GM12865 (cell line): ENCODE data around the gene LRP6.

Experiments used
- DNase-seq: peaks from one replicate; pipeline ENCODE4 v3.0.0; 2010; ENCODE audit warnings: low read depth
- H3K4me3 ChIP-seq: 2 replicates; pipeline ENCODE4 v1.5.1; 2011; ENCODE audit warnings: mild to moderate bottlenecking, low read depth, low read length, control low read depth
- TF ChIP-seq, protein P1 (sequence below): IDR thresholded peaks from 2 replicates; pipeline ENCODE4 v1.5.1; 2011; ENCODE audit warnings: low read length, control low read depth, low read depth, inconsistent platforms; ENCODE audit not compliant: insufficient read depth; ENCODE audit errors: missing control alignments

The LRP6 gene

DNA sequence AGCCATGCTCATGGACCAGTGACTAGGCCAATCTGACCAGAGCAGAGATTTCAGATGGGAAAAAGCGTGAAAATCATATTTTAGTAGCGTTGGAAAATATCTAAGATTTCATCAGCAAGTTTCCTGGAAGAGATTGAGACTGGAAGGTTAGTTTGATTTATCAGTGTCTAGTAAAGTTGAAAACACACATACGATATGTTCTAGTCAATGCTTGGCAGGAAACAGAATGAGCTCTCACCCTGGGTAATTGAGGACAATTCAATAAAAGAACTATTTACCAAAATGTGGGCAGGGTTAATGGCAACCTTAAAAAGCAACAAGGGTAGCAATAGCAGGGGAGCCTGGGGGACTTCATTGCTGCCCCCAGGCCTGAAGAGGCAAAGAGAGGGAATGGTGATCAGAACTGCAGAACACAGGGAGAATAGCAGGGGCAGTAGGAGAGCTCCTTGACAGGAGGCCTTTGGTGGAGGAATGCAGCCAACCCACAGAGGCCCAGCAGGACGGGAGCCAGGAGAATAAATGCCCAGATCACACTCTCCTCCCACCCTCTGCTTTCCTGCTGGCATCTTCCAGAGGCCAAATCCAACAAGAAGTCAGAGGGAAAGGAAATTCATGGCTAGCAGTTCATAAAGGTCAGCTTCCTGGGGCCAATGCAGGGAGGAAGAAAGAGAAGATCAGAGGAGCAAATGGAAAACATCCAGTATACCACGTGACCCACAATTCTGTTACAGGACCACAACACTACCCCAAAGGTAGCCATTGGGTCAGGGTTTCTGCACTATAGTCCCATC lies 27.6 kb upstream of the LRP6 start:
- TF ChIP-seq, protein P1, sequence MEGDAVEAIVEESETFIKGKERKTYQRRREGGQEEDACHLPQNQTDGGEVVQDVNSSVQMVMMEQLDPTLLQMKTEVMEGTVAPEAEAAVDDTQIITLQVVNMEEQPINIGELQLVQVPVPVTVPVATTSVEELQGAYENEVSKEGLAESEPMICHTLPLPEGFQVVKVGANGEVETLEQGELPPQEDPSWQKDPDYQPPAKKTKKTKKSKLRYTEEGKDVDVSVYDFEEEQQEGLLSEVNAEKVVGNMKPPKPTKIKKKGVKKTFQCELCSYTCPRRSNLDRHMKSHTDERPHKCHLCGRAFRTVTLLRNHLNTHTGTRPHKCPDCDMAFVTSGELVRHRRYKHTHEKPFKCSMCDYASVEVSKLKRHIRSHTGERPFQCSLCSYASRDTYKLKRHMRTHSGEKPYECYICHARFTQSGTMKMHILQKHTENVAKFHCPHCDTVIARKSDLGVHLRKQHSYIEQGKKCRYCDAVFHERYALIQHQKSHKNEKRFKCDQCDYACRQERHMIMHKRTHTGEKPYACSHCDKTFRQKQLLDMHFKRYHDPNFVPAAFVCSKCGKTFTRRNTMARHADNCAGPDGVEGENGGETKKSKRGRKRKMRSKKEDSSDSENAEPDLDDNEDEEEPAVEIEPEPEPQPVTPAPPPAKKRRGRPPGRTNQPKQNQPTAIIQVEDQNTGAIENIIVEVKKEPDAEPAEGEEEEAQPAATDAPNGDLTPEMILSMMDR = no peak
- no peak for DNase-seq
- H3K4me3 ChIP-seq = no peak overlapping the region

DNA sequence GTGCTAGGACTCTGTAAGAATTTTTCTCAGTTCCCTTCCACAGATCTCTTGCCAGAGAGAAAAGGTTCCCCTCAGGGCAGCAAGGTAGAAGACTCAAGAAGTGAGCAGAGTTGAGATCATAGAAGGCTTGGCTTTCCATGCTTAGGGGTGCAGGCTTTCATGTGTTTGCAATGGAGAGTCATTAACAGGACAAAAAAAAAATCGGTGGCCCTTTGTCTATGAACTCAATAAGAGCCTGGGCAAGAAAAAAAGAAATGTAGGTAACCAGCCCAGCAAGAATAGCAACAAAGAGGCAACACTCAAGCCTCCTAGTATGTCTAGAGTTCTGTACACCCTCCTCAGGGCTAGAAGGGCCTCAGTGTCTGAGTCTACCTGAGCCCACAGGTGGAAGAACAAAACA lies 23.4 kb upstream of the LRP6 start:
- TF ChIP-seq, protein P1 = no peak
- no peak overlapping the region for H3K4me3 ChIP-seq
- no peak for DNase-seq

DNA sequence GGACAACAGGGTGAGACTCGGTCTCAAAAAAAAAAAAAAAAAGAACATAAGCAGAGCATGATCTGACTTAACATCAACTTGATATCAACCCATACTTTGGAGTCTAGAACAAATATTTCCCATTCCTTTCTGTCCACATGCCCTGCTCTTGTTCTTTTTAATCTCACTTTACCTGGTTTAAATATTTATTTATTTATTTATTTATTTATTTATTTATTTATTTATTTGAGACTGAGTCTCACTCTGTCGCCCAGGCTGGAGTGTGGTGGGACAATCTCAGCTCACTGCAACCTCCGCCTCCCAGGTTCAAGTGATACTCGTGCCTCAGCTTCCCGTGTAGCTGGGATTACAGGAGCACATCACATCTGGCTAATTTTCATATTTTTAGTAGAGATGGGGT lies 19.6 kb upstream of the LRP6 start:
- DNase-seq = no peak
- TF ChIP-seq, protein P1 = no peak
- no peak overlapping the region for H3K4me3 ChIP-seq

DNA sequence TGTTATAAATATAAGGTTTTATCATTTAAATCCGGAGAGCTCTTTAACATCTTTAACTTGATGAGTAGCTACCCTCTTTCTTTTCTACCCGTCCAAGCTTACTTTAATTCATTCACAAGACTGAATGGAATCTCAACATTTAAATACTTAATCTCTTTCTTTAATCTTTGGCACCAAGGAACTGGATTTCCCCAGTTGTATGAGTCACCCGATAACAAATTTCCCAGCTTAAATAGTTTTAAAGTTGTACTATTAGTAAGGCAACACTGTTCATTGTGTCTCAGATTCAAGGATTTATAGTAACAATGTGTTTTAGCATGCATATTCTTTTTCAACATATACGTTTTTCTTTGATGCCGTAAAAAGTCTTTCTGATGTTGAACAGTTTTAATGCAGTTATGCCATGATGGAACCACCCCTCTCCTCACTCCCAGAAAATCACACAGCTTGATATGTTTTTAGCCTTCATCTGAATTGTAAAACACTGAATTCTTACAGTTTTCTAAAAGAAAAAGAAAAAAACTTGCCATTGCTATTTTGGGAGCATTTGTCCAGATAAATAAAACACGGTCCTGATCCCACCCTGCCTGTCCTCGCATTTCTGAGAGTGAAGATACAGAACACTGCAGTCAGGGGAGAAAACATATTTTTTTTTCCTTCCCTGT lies 16.0 kb upstream of the LRP6 start:
- no peak for DNase-seq
- H3K4me3 ChIP-seq = no peak overlapping the region
- TF ChIP-seq, protein P1 = no peak

DNA sequence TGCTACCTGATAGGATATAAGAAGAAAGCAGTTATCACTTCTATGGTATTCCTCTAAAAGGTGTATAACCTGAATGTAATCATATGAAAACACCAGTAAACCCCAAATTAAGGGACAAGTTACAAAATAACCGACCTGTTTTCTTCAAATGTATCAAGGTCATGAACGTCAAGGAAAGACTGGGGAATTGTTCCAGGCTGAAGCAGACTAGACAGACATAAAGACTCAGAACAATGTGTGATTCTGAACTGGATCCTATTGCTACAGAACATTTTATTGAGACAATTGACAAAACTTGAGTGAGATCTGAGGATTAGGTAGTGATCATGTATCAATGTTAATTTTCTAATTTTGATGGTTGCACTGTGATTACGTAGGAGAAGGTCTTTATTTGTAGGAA lies 15.4 kb upstream of the LRP6 start:
- TF ChIP-seq, protein P1 = no peak
- no peak for DNase-seq
- no peak overlapping the region for H3K4me3 ChIP-seq

DNA sequence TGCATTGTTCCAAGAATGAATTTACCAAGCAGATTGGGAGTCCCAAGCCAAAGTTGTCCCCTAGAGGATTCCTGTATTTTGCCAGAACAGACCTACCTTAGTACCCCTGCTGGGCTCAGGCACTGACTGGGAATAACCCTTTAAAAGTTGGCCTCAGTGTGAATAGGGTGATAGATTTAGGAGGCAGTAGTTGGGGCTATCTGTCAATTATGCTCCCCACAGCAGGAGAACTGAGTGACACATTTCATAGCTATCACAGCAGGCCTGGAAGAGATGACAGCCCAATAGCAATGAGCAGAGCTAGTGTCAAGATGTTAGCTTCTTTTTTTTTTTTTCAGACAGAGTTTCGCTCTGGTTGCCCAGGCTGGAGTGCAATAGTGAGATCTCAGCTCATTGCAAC lies 14.3 kb upstream of the LRP6 start:
- TF ChIP-seq, protein P1 = no peak
- H3K4me3 ChIP-seq = no peak overlapping the region
- DNase-seq = no peak
